ENCODE measurements around the gene SNX2. TPM values are rescaled to one million over a fixed set of nuclear protein-coding genes. Genes with fewer than 3 reads are reported as not detected.
A peak's percentile ranks its signal among the peaks of the same experiment; 100 is the strongest.

Gene SNX2
- total and polyA plus RNA-seq, 9 of the 15 experiments (the other 6 are each of a cell fraction or from before 2014, with no cell fraction given), result 35.2 to 86.0 (median 58.1) TPM

DNA sequence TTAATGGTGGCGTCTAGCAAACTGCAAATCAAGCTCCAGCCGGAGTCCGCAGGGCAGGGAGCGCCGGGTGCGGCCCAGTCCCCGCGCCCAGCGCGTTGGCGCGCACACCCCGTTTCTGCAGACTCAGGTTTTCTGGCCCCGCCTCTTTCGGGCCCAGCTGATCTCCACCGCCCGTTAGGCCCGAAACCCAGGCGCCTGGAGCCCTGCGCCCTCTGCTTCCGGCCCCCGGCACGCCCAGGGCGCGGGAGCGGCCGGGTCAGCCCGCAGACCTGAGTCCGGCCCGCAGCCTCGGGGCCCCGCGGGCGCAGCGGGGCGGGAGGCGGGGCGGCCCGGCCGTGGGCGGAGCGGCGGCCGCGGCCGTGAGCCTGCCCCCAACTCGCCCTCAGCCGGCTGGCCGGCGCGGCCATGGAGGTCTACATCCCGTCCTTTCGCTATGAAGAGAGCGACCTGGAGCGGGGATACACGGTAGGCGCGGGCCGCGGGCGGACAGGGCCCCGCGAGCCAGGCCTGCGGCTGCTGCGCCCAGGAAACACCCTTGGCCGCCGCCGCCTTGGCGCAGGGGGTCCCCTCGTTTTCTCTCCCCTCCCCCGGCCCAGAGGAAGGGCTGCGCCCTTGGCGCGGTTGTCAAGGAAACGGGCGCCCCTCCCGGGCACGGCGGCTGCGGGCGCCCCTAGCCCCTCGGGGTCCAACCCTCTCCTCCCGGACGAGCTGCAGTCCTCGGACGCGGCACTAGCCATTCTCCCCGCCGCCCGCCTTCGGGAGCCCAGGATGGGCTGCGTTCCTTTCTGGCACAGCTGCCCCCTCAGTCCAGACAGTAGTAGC lies 70.6 kb downstream of the SNX2 start, which contains the start of gene SNX24 (continued):
- TF ChIP-seq CHD4 (IDR thresholded peaks at IDR 0.05; ENCODE audit: insufficient read depth, insufficient replicate concordance, low read depth, low read length, poor library complexity, severe bottlenecking) (no peak), ZNF408 (CRISPR knock-in tag; IDR thresholded peaks at IDR 0.05; ENCODE audit: low read depth) (no peak), ETV5 (CRISPR knock-in tag; IDR thresholded peaks at IDR 0.05; ENCODE audit: low read depth) (peak; percentile 69), CBFA2T3 (IDR thresholded peaks at IDR 0.05) (peak; percentile 12; the same call in 1 of the 2 replicates), HDAC2 (IDR thresholded peaks at IDR 0.05) (no peak), MAFG (tag; conservative IDR thresholded peaks at IDR 0.05) (peak; percentile 85), KDM5B (IDR thresholded peaks at IDR 0.05; ENCODE audit: insufficient replicate concordance, low read depth, low read length) (peak; percentile 77), HEY1 (CRISPR knock-in tag; IDR thresholded peaks at IDR 0.05; ENCODE audit: borderline replicate concordance) (no peak), PCBP1 (IDR thresholded peaks at IDR 0.05; ENCODE audit: low read depth, low read length, poor library complexity, severe bottlenecking) (peak; percentile 72), TRIM24 (IDR thresholded peaks at IDR 0.05) (peak in 1 of 2 experiments; percentile 63; a peak in 1 of 4 replicates), EHMT2 (IDR thresholded peaks at IDR 0.05) (no peak), ETS2 (tag; IDR thresholded peaks at IDR 0.05; ENCODE audit: borderline replicate concordance, poor library complexity, severe bottlenecking) (no peak), SUPT5H (IDR thresholded peaks at IDR 0.05) (peak; percentile 59), XRCC4 (IDR thresholded peaks at IDR 0.05; ENCODE audit: extremely low read depth, insufficient read depth, insufficient read length) (no peak)
- TF ChIP-seq, protein P1, sequence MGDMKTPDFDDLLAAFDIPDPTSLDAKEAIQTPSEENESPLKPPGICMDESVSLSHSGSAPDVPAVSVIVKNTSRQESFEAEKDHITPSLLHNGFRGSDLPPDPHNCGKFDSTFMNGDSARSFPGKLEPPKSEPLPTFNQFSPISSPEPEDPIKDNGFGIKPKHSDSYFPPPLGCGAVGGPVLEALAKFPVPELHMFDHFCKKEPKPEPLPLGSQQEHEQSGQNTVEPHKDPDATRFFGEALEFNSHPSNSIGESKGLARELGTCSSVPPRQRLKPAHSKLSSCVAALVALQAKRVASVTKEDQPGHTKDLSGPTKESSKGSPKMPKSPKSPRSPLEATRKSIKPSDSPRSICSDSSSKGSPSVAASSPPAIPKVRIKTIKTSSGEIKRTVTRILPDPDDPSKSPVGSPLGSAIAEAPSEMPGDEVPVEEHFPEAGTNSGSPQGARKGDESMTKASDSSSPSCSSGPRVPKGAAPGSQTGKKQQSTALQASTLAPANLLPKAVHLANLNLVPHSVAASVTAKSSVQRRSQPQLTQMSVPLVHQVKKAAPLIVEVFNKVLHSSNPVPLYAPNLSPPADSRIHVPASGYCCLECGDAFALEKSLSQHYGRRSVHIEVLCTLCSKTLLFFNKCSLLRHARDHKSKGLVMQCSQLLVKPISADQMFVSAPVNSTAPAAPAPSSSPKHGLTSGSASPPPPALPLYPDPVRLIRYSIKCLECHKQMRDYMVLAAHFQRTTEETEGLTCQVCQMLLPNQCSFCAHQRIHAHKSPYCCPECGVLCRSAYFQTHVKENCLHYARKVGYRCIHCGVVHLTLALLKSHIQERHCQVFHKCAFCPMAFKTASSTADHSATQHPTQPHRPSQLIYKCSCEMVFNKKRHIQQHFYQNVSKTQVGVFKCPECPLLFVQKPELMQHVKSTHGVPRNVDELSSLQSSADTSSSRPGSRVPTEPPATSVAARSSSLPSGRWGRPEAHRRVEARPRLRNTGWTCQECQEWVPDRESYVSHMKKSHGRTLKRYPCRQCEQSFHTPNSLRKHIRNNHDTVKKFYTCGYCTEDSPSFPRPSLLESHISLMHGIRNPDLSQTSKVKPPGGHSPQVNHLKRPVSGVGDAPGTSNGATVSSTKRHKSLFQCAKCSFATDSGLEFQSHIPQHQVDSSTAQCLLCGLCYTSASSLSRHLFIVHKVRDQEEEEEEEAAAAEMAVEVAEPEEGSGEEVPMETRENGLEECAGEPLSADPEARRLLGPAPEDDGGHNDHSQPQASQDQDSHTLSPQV (IDR thresholded peaks at IDR 0.05), result peak; percentile 71; the same call in 1 of the 2 replicates
- TF ChIP-seq, protein P2, sequence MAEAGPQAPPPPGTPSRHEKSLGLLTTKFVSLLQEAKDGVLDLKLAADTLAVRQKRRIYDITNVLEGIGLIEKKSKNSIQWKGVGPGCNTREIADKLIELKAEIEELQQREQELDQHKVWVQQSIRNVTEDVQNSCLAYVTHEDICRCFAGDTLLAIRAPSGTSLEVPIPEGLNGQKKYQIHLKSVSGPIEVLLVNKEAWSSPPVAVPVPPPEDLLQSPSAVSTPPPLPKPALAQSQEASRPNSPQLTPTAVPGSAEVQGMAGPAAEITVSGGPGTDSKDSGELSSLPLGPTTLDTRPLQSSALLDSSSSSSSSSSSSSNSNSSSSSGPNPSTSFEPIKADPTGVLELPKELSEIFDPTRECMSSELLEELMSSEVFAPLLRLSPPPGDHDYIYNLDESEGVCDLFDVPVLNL (CRISPR knock-in tag; IDR thresholded peaks at IDR 0.05; ENCODE audit: low read depth), result no peak
- TF ChIP-seq, protein P3, sequence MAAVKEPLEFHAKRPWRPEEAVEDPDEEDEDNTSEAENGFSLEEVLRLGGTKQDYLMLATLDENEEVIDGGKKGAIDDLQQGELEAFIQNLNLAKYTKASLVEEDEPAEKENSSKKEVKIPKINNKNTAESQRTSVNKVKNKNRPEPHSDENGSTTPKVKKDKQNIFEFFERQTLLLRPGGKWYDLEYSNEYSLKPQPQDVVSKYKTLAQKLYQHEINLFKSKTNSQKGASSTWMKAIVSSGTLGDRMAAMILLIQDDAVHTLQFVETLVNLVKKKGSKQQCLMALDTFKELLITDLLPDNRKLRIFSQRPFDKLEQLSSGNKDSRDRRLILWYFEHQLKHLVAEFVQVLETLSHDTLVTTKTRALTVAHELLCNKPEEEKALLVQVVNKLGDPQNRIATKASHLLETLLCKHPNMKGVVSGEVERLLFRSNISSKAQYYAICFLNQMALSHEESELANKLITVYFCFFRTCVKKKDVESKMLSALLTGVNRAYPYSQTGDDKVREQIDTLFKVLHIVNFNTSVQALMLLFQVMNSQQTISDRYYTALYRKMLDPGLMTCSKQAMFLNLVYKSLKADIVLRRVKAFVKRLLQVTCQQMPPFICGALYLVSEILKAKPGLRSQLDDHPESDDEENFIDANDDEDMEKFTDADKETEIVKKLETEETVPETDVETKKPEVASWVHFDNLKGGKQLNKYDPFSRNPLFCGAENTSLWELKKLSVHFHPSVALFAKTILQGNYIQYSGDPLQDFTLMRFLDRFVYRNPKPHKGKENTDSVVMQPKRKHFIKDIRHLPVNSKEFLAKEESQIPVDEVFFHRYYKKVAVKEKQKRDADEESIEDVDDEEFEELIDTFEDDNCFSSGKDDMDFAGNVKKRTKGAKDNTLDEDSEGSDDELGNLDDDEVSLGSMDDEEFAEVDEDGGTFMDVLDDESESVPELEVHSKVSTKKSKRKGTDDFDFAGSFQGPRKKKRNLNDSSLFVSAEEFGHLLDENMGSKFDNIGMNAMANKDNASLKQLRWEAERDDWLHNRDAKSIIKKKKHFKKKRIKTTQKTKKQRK (IDR thresholded peaks at IDR 0.05; ENCODE audit: borderline replicate concordance, low read depth, low read length), result no peak

Measured in K562 (cell line).